Activated T-cell treated with anti-CD3 and anti-CD28 coated beads, Interleukin-2, amount 50 U/mL, for 24 hours (primary cell): ENCODE data around the gene PAQR4.

Experiments
- DNase-seq: peaks from one replicate; pipeline ENCODE4 v3.0.0-alpha.2; 2020
- H3K27ac Mint-ChIP-seq: 2 replicates; pipeline ENCODE4 v1.8.0; 2020; ENCODE audit warnings: mild to moderate bottlenecking, mixed read lengths
- H3K27me3 Mint-ChIP-seq: 2 replicates; pipeline ENCODE4 v1.8.0; 2020; ENCODE audit warnings: mixed read lengths
- H3K36me3 Mint-ChIP-seq: 2 replicates; pipeline ENCODE4 v1.8.0; 2020; ENCODE audit warnings: low read depth, mixed read lengths
- H3K4me1 Mint-ChIP-seq: 2 replicates; pipeline ENCODE4 v1.8.0; 2020; ENCODE audit warnings: low read depth, mixed read lengths
- H3K4me3 Mint-ChIP-seq: 2 replicates; pipeline ENCODE4 v1.8.0; 2020; ENCODE audit warnings: mild to moderate bottlenecking, moderate library complexity, mixed read lengths
- H3K9me3 Mint-ChIP-seq: 2 replicates; pipeline ENCODE4 v1.8.0; 2020; ENCODE audit warnings: mixed read lengths

Gene PAQR4

DNA sequence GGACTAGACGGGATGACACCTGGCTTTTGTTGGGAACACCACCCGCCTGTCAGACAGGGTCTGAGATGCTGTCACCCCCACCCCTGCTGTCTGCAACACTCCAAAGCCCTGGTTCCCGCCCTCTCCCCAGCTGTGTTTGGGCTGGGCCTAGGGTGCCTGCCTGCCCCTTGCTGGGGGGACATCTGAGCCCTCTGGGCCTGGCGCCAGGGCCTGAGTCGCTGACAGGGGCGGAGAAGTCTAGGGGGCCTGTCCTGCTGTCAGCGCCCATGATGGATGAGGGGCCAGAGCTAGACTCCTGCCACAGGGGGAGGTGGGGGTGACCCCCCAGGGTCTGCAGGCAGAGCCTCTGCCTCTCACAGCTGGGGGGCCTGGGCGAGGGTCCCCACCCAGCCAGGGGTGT, 18.7 kb downstream of the PAQR4 start:
- no peak for DNase-seq
- Mint-ChIP-seq H3K9me3 (no peaks in the 10 kb centered on the region), H3K27me3 (peaks cover 5% of the 10 kb centered on the region), H3K4me3 (no peak overlapping the region), H3K36me3 (no peaks in the 10 kb centered on the region), H3K4me1 (peaks cover 11% of the 10 kb centered on the region), H3K27ac (no peak overlapping the region)

- Mint-ChIP-seq H3K27me3 (peaks cover 5% of the 10 kb centered on the region), H3K4me3 (no peak overlapping the region), H3K27ac (no peak overlapping the region), H3K4me1 (peaks cover 5% of the 10 kb centered on the region), H3K9me3 (no peaks in the 10 kb centered on the region), H3K36me3 (no peaks in the 10 kb centered on the region)
- no peak for DNase-seq
Observed at GRCh38 chr16:2988590-2989099, 19.5 kb downstream of the PAQR4 start.

GRCh38 chr16:2990891-2991290, 21.7 kb downstream of the PAQR4 start:
- DNase-seq: no peak
- H3K27me3 Mint-ChIP-seq: peaks cover 2% of the 10 kb centered on the region
- no peak overlapping the region for H3K27ac Mint-ChIP-seq
- no peaks in the 10 kb centered on the region for H3K4me1 Mint-ChIP-seq
- H3K36me3 Mint-ChIP-seq: no peaks in the 10 kb centered on the region
- no peaks in the 10 kb centered on the region for H3K9me3 Mint-ChIP-seq
- H3K4me3 Mint-ChIP-seq: no peak overlapping the region

DNA sequence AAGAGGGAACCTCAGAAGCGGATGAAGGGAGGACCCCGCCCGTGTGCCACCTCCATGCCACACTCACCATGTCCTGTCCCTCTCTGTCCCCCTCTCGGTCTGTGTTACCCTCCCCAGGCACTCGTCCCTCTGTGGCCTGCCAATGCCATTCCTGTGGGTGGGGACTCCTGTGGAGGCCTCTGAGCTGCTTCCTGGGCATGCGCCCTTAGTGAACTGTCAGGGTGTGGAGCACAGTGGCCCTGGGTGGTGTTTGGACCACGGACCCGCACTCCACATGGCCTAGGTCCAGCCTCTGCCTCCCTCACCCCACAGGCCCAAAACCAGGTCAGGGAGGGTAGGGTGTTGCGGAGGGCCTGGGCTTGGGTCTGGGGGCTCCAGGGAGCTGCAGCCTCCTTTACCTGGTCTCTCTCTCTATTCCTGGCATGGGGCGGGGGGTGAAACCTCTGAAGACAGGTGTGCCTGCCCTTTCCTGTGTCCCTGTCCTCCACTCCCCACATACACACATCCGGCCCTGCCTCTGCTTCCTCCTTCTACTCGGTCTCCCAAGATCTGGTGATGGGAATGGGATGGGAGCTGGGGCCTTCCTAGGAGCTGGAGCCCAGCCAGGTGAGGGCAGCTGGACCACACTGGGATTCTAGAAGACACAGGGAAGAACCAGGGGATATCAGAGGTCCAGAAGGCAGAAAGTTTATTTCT, 22.6 kb downstream of the PAQR4 start:
- DNase-seq: no peak
- no peak overlapping the region for H3K27ac Mint-ChIP-seq
- H3K27me3 Mint-ChIP-seq: no peaks in the 10 kb centered on the region
- no peaks in the 10 kb centered on the region for H3K36me3 Mint-ChIP-seq
- H3K9me3 Mint-ChIP-seq: no peaks in the 10 kb centered on the region
- H3K4me3 Mint-ChIP-seq: no peak overlapping the region
- H3K4me1 Mint-ChIP-seq: no peaks in the 10 kb centered on the region

GRCh38 chr16:2992383-2993081, 23.4 kb downstream of the PAQR4 start:
- no peaks in the 10 kb centered on the region for H3K4me1 Mint-ChIP-seq
- no peak for DNase-seq
- H3K36me3 Mint-ChIP-seq: no peaks in the 10 kb centered on the region
- no peak overlapping the region for H3K4me3 Mint-ChIP-seq
- no peak overlapping the region for H3K27ac Mint-ChIP-seq
- no peaks in the 10 kb centered on the region for H3K27me3 Mint-ChIP-seq
- no peaks in the 10 kb centered on the region for H3K9me3 Mint-ChIP-seq

- Mint-ChIP-seq H3K4me3 (no peak overlapping the region), H3K27me3 (peaks cover 3% of the 10 kb centered on the region), H3K9me3 (no peaks in the 10 kb centered on the region), H3K4me1 (no peaks in the 10 kb centered on the region), H3K27ac (no peak overlapping the region), H3K36me3 (no peaks in the 10 kb centered on the region)
- DNase-seq: no peak
Observed at GRCh38 chr16:2996298-2996697, 27.1 kb downstream of the PAQR4 start.

GRCh38 chr16:2999929-3000328, 30.8 kb downstream of the PAQR4 start:
- H3K27me3 Mint-ChIP-seq: peaks cover 6% of the 10 kb centered on the region
- H3K4me3 Mint-ChIP-seq: no peak overlapping the region
- DNase-seq: no peak
- no peaks in the 10 kb centered on the region for H3K9me3 Mint-ChIP-seq
- H3K4me1 Mint-ChIP-seq: peaks cover 2% of the 10 kb centered on the region
- H3K36me3 Mint-ChIP-seq: no peaks in the 10 kb centered on the region
- H3K27ac Mint-ChIP-seq: no peak overlapping the region

DNA sequence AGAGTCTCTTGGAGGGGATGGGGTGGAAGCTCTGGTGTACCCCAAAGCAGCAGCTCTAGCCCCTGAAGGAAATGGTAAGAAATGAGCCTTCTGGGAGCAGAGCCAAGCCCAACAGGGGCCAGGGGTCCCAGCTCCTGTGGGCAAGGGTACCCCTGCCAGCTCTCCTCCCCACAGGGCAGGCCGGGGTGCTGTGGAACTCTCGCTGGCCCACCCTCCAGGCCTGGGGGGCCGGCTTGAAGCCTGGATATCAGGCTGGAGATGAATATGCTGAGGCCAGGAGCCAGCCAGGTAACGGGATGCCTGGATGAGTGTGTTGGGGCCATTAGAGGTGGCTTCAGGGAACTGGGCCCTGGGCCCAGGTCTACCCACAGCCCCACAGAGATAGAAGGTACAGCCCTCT, 31.4 kb downstream of the PAQR4 start:
- no peaks in the 10 kb centered on the region for H3K9me3 Mint-ChIP-seq
- no peak overlapping the region for H3K4me3 Mint-ChIP-seq
- H3K27me3 Mint-ChIP-seq: peaks cover 8% of the 10 kb centered on the region
- H3K4me1 Mint-ChIP-seq: peaks cover 3% of the 10 kb centered on the region
- no peaks in the 10 kb centered on the region for H3K36me3 Mint-ChIP-seq
- no peak overlapping the region for H3K27ac Mint-ChIP-seq
- no peak for DNase-seq

DNA sequence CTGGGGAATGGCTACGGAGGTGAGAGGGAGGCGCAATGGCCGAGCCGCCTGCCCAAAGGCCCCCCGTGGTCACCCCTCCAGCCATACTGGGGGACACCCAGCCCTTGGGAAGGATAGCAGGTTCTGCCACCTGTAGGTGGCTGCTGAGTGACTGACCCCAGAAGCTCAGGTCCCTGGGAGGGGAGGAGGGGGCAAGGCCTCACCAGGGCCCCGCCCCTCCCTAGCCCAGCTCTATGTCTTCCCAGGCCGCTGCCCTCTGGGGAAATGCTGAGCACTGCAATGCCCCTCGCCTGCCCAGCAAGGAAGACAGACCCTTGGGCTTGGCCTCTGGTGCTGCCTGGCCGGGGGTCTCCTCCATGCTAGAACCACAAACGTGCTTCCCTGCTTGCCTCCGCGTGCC, 32.2 kb downstream of the PAQR4 start:
- H3K27ac Mint-ChIP-seq: no peak overlapping the region
- no peak overlapping the region for H3K4me3 Mint-ChIP-seq
- H3K27me3 Mint-ChIP-seq: peaks cover 8% of the 10 kb centered on the region

GRCh38 chr16:3003582-3004270, 34.6 kb downstream of the PAQR4 start:
- Mint-ChIP-seq H3K4me1 (peaks cover 23% of the 10 kb centered on the region), H3K4me3 (peak overlapping the region; percentile 44), H3K27me3 (peaks cover 13% of the 10 kb centered on the region), H3K27ac (peak overlapping the region; percentile 52), H3K36me3 (no peaks in the 10 kb centered on the region), H3K9me3 (no peaks in the 10 kb centered on the region)
- DNase-seq: peak; percentile 95

More for the DNA sequence above, 32.2 kb downstream of the PAQR4 start:
- peaks cover 3% of the 10 kb centered on the region for H3K4me1 Mint-ChIP-seq
- H3K36me3 Mint-ChIP-seq: no peaks in the 10 kb centered on the region
- no peak for DNase-seq
- H3K9me3 Mint-ChIP-seq: no peaks in the 10 kb centered on the region

DNA sequence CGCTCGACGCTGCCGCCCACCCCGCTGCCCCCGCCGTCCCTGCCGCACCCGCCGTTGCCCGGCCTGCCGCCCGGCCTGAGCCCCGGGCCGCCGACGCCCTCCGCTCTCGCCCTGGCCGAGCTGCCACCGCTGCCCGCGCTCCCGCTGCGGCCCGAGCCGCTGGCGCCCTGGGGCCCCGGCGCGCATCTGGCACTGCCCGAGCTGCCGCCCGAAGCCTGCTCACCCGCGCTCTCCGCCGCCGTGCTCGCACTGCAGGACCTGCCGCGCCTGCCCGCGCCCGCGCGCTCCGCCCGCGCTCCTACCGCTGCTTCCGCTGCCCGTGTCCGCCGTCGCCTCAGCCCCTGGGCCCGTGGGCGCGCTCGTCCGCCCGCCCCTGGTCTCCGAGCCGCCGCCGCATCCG, 35.2 kb downstream of the PAQR4 start:
- no peaks in the 10 kb centered on the region for H3K36me3 Mint-ChIP-seq
- no peaks in the 10 kb centered on the region for H3K9me3 Mint-ChIP-seq
- DNase-seq: no peak
- no peak overlapping the region for H3K27ac Mint-ChIP-seq
- H3K27me3 Mint-ChIP-seq: peaks cover 10% of the 10 kb centered on the region
- peaks cover 26% of the 10 kb centered on the region for H3K4me1 Mint-ChIP-seq
- no peak overlapping the region for H3K4me3 Mint-ChIP-seq

DNA sequence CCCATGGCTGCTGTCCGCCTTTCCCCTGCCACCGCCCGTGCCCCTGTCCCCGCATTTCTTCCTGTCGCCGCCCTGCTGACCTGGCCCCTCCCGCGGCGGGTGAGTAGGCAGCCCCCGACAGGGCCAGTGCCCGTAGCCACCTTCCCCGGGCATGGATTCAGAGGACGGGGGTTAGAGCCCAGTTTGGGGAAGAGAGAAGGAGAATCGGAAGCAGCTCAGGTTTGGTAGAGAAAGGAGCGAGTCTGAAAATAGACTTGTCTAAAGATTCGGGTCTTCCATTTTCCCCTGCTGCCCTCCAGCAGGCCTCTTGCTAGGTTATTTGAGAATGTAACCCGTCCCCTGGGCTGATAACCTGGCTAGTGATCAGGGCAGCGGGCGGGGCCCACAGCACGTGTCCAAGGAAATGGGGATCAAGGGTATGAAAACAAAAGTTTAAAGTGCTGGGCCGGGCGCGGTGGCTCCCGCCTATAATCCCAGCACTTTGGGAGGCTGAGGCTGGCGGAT, 35.7 kb downstream of the PAQR4 start:
- H3K4me1 Mint-ChIP-seq: peaks cover 26% of the 10 kb centered on the region
- no peaks in the 10 kb centered on the region for H3K36me3 Mint-ChIP-seq
- peak overlapping the region; percentile 63 for H3K4me3 Mint-ChIP-seq
- peaks cover 10% of the 10 kb centered on the region for H3K27me3 Mint-ChIP-seq
- H3K9me3 Mint-ChIP-seq: no peaks in the 10 kb centered on the region
- no peak overlapping the region for H3K27ac Mint-ChIP-seq
- DNase-seq: no peak

GRCh38 chr16:3007059-3007956, 38.2 kb downstream of the PAQR4 start:
- peaks cover 14% of the 10 kb centered on the region for H3K27me3 Mint-ChIP-seq
- H3K4me3 Mint-ChIP-seq: no peak overlapping the region
- no peaks in the 10 kb centered on the region for H3K36me3 Mint-ChIP-seq
- DNase-seq: no peak
- H3K9me3 Mint-ChIP-seq: no peaks in the 10 kb centered on the region
- no peak overlapping the region for H3K27ac Mint-ChIP-seq
- peaks cover 26% of the 10 kb centered on the region for H3K4me1 Mint-ChIP-seq
